Activated CD8-positive, alpha-beta memory T cell treated with anti-CD3 and anti-CD28 coated beads, Interleukin-2, amount 50 U/mL, for 1 hour (primary cell): ENCODE data around the gene TUT7.
"Not testable (repeated sequence)": the region's sequence is repeated elsewhere in the genome, so short reads cannot be mapped to it uniquely, and the experiment has no call there.

Source experiments
- DNase-seq: peaks from one replicate; pipeline ENCODE4 v3.0.0-alpha.2; 2020; ENCODE audit errors: extremely low read depth

The TUT7 gene

GRCh38 chr9:86350006-86350760 is 4.0 kb downstream of the TUT7 start:
- DNase-seq, result no peak

- no peak for DNase-seq
These were observed 4.9 kb downstream of the TUT7 start for GRCh38 chr9:86349271-86349670.

- no peak for DNase-seq
These were observed 6.2 kb downstream of the TUT7 start for GRCh38 chr9:86347991-86348390.

- no peak for DNase-seq
These were observed 9.4 kb downstream of the TUT7 start for GRCh38 chr9:86344818-86345217.

- no peak for DNase-seq
These were observed 11.9 kb downstream of the TUT7 start for GRCh38 chr9:86342269-86342668.

- DNase-seq, result no peak
These were observed 13.2 kb downstream of the TUT7 start for GRCh38 chr9:86341007-86341491.

- DNase-seq, result no peak
These were observed 13.7 kb downstream of the TUT7 start for GRCh38 chr9:86340356-86341006.

- no peak for DNase-seq
These were observed 16.6 kb downstream of the TUT7 start for GRCh38 chr9:86337469-86338108.

- DNase-seq, result no peak
These were observed 18.2 kb downstream of the TUT7 start for GRCh38 chr9:86336058-86336457.

- no peak for DNase-seq
These were observed 20.6 kb downstream of the TUT7 start for GRCh38 chr9:86333651-86334050.

GRCh38 chr9:86330186-86330585 is 24.0 kb downstream of the TUT7 start:
- no peak for DNase-seq

GRCh38 chr9:86329649-86330048 is 24.6 kb downstream of the TUT7 start:
- no peak for DNase-seq

GRCh38 chr9:86328156-86328555 is 26.1 kb downstream of the TUT7 start:
- no peak for DNase-seq

GRCh38 chr9:86326536-86326935 is 27.7 kb downstream of the TUT7 start:
- no peak for DNase-seq

- no peak for DNase-seq
These were observed 29.3 kb downstream of the TUT7 start for GRCh38 chr9:86324901-86325300.

- no peak for DNase-seq
These were observed 29.9 kb downstream of the TUT7 start for GRCh38 chr9:86324308-86324707.

GRCh38 chr9:86322973-86323644 is 31.1 kb downstream of the TUT7 start:
- DNase-seq, result no peak

GRCh38 chr9:86321373-86321772 is 32.8 kb downstream of the TUT7 start:
- DNase-seq, result no peak

GRCh38 chr9:86318187-86318586 is 36.0 kb downstream of the TUT7 start:
- no peak for DNase-seq

GRCh38 chr9:86315078-86315477 is 39.1 kb downstream of the TUT7 start:
- no peak for DNase-seq

GRCh38 chr9:86312959-86313358 is 41.3 kb downstream of the TUT7 start:
- DNase-seq, result not testable (repeated sequence)

GRCh38 chr9:86308687-86309086 is 45.5 kb downstream of the TUT7 start:
- no peak for DNase-seq
